NCI-H82 (cell line): Measurements from ENCODE around the gene PPP6R3.
"Not testable (repeated sequence)": the region's sequence is repeated elsewhere in the genome, so short reads cannot be mapped to it uniquely, and the experiment has no call there.

Experiments used
- DNase-seq: peaks from one replicate; lab custom pipeline; 2025; lab: John Stamatoyannopoulos, UW

The PPP6R3 gene

DNA sequence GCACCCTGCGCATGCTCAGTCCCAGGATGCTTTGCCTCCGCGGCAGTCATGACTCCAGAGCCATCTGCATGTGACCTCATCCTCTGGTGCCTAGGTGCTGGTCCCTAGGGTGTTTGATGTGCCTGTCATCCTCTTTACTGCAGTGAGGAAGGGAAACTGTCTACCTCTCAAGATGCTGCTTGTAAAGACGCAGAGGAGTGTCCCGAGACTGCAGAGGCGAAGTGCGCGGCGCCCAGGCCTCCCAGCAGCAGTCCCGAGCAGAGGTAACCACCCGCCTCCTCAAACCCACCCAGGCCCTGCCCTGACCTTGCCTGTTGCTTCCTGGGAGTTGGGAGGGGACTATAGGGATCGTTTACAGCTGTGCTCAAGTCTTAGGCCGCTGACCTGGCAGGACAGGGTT, 149.2 kb downstream of the PPP6R3 start:
- no peak for DNase-seq

DNA sequence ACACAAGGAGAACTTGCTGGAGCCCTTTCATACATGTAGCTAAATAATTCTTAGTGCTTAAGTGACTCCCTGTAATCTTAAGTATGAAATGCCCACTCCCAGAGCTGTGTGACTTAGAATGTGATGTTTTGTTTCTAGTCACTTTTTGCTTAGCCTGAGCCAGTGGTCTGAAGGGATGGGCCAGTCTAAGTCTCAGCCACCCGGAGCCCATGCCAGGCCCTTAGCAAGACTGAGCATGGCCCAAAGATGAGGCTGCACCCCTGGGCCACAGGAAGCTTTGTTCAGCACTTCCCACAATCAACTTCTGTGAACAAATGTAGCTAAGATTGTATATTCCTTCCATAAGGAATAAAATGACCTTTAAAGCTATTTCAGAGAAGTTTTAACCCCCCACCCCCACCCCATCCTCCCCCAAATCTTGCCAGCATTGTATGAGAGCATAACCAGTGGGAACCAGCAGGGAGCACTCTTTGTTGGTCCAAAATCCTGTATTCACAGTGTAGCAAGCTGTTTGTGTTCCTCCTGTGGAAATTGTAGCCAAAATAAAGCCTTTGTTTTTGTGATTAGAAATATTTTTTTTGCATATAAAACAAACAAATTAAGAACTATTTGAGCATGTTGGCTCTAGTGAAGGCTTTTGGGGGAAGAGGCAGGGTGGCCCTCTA, 150.0 kb downstream of the PPP6R3 start:
- DNase-seq: no peak

DNA sequence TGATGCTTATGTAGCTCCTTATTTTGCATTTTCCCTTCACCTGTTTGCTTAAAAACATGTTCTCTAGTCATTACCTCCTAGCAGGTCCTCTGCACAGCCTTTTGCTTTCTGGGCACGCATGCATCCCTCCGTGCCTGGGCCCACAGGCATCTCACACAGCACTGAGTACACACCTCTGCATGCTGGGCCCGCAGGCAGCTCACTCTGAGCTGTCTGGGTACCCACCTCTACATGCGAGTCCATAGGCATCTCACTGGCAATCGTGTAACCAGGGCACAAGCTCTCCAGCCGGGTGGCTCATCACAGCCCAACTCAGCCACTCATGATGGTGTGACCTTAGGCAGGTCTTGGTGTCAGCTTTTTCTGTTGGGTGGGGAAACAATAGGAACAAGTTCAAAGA, 155.1 kb downstream of the PPP6R3 start:
- no peak for DNase-seq

DNA sequence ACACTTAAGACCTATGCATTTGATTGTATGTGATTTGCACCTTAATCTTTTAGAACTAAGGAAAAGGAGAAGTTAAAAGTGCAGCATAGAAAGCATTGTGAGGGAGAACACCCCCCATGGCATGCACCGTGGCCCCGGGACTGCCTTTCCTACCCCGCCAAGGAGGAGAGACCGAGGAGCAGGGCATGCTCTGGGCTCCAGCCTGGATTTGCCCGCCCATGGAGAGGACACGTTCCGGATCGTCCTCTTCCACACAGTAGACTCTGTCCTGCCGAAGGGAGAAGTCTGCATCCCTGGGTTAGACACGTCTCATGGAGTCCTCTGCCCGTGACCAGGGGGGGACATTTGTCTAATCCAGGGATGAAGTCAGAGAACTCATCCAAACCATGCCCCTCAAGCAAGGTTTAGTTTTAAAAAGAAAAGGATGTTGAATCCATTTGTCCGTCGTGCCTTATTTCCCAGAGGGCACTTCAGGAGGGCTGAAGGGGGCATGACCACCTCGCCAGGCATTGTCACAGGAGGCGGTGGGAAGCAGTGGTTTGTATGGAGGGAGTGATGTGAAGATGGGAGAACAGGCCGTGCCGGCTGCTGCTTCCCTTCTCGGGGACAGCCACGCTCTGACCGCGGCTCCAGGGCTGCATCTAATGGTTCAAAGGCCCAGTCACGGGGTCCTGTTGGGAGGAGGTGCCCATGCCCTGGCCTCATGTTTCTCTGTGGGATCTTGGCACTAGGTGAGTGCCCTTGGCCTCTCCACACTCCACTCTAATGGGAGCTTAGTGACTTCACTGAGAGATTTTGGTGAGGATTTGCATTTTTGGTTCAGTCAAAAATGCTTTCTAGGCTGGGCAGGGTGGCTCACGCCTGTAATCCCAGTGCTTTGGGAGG, 157.6 kb downstream of the PPP6R3 start:
- no peak for DNase-seq

DNA sequence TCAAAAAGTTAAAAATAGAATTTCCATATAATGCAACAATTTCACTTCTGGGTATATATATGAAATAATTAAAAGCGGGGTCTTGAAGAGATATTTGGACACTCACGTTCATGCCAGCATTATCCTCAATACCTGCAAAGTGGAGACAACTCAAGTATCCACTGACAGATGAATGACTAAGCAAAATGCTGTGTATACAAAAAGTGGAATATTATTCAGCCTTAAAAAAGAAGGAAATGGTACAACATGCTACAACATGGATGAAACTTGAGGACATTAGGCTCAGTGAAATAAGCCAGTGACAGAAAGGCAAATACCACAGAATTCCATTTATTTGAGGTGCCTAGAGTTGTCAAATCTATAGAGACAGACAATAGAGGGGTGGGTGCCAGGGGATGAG, 161.3 kb downstream of the PPP6R3 start:
- DNase-seq: no peak

DNA sequence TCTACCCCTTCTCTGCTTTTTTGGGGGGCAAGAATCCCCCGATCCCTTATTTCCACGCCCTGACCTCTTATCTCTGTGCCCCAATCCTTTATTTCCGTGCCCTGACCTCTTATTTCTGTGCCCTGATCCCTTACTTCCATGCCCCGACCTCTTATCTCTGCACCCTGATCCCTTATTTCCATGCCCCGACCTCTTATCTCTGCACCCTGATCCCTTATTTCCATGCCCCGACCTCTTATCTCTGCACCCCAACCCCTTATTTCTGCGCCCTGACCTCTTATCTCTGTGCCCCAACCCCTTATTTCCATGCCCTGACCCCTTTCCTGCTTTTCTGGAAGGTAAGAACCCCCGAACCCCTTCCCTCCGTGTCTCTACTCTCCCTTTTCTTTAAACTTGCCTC, 163.2 kb downstream of the PPP6R3 start:
- not testable (repeated sequence) for DNase-seq

DNA sequence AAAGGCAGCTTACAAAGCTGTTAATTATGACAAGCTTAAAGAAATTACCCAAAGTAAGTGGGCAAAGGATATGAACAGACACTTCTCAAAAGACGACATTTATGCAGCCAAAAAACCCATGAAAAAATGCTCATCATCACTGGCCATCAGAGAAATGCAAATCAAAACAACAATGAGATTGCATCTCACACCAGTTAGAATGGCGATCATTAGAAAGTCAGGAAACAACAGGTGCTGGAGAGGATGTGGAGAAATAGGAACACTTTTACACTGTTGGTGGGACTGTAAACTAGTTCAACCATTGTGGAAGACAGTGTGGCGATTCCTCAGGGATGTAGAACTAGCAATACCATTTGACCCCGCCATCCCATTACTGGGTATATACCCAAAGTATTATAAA, 164.5 kb downstream of the PPP6R3 start:
- not testable (repeated sequence) for DNase-seq

DNA sequence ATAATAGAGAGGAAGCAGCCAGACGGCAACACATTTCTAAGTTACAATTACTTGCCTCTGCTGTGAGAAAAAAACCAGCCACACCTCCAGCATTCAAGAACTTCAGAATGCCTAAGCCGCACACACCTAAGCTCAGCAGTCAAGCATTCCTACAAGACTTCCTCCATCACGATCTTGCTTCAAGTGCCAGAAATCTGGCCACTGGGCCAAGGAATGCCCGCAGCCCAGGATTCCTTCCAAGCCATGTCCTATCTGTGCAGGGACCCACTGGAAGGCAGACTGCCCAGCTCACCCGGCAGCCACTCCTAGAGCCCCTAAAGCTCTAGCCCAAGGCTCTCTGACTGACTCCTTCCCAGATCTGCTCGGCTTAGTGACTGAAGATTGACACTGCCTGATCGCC, 165.7 kb downstream of the PPP6R3 start:
- DNase-seq: not testable (repeated sequence)

DNA sequence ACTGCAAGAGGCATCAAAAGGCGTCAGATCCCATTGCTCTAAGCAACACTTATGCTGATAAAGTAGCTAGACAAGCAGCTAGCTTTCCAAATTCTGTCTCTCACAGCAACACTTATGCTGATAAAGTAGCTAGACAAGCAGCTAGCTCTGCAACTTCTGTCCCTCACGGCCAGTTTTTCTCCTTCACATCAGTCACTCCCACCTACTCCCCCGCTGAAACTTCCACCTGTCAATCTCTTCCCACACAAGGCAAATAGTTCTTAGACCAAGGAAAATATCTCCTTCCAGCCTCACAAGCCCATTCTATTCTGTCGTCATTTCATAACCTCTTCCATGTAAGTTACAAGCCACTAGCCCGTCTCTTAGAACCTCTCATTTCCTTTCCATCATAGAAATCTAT, 168.3 kb downstream of the PPP6R3 start:
- DNase-seq: not testable (repeated sequence)

DNA sequence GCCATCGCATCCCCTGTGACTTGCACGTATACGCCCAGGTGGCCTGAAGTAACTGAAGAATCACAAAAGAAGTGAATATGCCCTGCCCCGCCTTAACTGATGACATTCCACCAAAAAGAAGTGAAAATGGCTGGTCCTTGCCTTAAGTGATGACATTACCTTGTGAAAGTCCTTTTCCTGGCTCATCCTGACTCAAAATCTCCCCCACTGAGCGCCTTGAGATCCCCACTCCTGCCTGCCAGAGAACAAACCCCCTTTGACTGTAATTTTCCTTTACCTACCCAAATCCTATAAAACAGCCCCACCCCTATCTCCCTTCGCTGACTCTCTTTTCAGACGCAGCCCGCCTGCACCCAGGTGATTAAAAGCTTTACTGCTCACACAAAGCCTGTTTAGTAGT, 171.8 kb downstream of the PPP6R3 start:
- not testable (repeated sequence) for DNase-seq

DNA sequence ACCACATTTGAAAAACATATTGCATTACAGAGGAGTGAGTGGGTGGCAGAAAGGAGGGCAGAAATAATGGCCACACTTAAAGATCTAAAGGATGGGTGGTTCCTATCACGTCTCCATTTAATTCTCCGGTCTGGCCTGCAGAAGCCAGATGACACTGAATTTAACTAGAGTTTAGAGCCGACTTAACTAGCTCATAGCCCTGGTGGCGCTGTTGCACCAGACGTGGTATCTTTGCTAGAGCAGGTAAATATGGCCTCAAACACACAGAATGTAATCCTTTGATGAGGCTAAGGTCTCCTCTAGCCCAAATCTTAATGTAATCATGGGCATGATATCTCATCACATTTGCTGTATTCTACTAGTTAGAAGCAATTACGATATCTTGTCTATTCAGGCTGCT, 172.2 kb downstream of the PPP6R3 start:
- DNase-seq: peak; percentile 82

DNA sequence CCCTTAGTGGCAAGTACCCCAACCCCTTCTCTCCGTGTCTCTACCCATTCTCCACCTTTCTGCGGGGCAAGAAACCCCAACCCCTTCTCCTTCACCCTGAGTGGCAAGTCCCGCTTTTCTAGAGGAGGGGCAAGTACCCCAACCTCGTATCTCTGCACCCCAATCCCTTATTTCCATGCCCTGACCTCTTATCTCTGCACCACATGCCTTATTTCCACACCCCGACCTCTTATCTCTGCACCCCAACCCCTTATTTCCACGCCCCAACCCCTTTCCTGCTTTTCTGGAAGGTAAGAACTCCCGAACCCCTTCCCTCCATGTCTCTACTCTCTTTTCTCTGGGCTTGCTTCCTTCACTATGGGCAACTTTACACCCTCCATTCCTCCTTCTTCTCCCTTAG, 174.1 kb downstream of the PPP6R3 start:
- not testable (repeated sequence) for DNase-seq

DNA sequence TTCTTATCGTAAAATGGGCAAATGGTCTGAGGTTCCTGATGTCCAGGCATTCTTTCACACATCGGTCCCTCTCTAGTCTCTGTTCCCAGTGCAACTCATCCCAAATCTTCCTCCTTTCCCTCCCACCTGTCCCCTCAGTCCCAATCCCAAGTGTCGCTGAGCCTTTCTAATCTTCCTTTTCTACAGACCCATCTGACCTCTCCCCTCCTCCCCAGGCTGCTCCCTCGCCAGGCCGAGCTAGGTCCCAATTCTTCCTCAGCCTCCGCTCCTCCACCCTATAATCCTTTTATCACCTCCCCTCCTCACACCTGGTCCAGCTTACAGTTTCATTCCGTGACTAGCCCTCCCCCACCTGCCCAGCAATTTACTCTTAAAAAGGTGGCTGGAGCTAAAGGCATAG, 174.6 kb downstream of the PPP6R3 start:
- DNase-seq: peak; percentile 59

DNA sequence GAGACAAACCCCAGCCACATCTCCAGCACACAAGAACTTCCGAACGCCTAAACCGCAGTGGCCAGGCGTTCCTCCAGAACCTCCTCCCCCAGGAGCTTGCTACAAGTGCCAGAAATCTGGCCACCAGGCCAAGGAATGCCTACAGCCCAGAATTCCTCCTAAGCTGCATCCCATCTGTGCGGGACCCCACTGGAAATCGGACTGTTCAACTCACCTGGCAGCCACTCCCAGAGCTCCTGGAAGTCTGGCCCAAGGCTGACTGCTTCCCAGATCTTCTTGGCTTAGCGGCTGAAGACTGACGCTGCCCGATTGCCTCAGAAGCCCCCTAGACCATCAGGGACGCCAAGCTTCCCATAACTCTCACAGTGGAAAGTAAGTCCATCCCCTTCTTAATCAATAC, 175.3 kb downstream of the PPP6R3 start:
- DNase-seq: not testable (repeated sequence)

DNA sequence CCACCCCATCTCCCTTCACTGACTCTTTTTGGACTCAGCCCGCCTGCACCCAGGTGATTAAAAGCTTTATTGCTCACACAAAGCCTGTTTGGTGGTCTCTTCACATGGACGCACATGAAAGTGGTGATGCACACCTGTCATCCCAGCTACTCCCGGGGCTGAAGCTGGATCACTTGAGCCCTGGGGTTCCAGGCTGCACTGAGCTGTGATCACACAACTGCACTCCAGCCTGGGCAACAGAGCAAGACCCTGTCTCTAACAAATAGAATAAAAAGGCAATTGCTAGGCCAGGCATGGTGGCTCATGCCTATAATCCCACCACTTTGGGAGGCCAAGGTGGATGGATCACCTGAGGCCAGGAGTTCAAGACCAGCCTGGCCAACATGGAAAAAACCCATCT, 178.8 kb downstream of the PPP6R3 start:
- not testable (repeated sequence) for DNase-seq

DNA sequence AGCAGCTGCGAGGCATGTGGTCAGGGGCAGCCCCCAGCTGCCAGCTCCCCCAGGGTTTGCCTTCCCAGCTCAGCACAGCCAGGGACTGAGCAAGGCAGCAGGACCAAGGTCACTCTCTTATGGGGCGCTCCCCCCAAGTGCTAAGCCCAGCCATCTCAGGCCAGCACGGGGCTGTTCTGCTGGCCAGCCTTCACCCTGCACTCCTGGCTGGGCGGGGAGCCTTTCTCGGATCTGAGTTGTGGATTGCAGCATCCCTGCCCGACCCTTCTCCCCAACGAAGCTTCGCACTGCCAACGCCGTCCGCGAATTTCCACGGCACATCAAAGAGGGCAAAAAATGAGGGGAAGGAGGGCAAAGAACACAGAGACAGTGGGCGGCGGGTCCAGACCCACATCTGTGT, 181.3 kb downstream of the PPP6R3 start:
- no peak for DNase-seq

DNA sequence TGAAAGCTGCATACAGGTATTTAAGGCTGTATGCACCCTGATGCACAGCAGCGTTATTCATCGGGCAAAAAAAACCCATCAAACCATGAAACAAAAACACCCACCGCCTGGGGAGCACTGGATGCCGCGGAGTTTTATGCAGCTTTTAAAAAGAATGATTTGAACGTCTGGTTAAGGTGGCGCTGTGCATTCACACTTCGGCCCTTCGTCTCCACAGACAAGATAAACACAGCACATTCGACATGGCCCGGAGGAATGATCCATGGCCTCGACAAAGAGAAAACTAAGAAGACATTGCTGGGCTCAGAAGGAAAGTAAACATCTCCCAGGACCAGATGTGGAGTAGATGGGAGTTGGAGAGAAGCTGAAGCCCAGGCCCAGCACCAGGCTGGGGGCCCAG, 183.0 kb downstream of the PPP6R3 start:
- DNase-seq: peak; percentile 16

DNA sequence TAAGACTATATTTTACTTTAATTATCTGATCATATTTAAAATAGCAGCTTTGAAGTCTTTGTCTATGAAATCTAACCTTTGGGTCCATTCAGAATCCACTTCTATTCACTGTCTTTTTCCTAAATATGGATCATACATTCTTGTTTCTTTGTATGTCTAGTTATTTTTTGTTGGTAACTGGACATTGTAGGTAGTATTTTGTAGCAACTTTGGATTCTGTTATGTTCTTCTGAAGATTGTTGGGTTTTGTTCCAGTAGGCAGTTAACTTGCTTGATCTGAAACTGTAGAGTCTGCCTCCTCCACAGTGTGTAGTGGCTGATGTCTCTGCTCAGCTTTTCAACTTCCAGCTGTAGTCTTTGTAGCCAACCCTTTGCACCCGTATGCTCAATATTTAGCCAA, 186.3 kb downstream of the PPP6R3 start:
- DNase-seq: no peak

DNA sequence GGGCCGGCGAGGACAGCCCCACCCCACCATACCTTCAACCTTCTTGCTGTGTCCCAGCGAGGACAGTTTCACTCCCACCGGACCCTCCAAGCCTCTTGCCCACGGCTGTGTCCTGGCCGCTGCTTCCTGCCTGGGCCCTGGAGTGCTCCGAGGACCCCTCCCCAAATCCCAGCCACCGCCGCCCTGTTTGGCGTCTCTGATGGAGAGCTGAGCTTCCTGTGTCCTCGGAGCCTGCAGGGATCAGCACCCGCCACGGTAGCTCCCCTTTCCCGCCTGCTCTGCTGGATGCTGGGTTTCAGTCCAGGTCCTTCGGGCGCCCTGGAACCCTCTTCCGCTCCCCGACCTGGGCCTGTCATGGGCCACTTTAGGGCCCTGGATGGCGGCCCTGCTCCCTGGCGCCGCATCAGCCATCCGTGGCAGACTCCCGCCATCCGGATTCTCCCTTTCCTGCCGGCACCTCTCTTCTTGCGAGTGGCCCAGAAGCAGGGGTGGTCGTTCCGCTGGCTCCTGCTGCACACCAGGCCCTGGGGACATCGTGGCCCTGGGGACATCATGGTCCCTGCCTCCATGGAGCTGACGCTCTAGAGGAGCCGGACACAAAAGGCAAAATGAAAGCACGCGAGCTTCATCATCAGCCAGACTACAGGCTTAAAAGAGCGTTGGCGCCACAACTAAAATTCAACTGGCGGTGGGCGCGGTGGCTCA, 189.5 kb downstream of the PPP6R3 start:
- peak; percentile 20 for DNase-seq

DNA sequence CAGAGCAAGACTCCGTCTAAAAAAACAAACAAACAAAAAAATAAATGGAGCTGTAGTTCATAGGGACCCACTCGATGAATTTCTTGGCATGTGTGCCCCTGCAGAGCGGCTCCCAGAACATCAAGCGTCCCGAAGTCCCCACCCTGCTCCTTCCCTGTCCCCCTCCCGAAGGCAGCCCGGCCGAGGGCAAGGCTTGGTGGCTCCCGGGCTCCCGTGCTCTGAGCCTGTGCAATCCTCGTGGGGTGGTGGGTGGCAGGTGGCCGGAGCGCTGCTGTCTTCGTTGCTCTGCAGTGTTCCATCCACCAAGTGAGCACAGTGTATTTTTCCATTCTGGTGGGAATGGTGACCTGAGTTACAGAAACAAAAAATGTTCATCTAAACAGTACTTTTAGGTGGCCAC, 190.2 kb downstream of the PPP6R3 start:
- DNase-seq: no peak

DNA sequence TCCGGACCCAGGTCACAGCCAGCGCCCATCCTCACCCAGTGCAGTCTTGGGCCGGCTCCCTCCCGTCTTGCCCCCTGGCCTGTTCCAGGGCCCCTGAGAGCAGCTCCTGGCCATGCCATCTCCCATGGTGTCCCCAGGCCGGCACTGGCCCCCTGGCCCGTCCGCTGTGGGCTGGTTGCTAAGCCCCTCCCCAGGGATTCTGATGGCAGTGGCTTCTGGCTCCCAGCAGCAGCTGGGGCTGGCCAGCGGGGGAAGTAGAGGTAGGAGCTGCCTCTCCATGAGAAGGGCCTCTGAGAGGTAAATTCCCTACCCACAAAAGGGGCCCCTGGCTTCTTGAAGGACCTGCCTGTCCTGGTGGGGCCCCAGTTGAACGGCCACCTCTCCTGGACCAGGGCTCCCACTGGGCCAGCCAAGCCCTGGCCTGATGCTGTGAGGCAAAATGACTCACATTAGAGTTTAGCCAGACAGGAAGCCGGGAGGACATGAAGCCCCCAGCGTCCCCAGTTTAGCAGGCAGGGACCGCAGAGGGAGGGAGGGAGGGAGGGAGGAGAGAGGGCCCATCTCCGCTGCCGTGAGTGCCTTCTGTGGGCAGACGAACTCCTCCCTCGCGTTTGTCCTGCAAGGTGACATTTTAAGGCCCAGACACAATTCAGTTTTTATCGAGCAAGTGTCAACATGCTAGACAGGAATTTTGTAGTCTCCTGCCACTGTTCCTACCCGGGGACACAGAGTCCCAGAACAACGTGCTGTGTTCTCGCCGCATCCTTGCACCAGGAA, 190.8 kb downstream of the PPP6R3 start:
- DNase-seq: no peak
